Heart left ventricle (tissue), 13 donors: Measurements from ENCODE around the gene PLK5.

Experiments used
- CTCF ChIP-seq, 12 donors: fragments of 200-600 bp; sonication (generic) in 4 of 12; IDR thresholded peaks; one replicate each; pipeline versions ENCODE4 v1.5.0 to v1.8.0; 2018 to 2022; ENCODE audit warnings: antibody characterized with exemption in 12 of 12, mild to moderate bottlenecking in 5 of 12
- POLR2A ChIP-seq, 2 donors: fragments of 450-650 bp; IDR thresholded peaks; one replicate each; pipeline ENCODE4 v1.6.1; 2017; ENCODE audit warnings: antibody characterized with exemption in 2 of 2, mild to moderate bottlenecking in 2 of 2, moderate library complexity in 2 of 2
- donor health status: ischemic (EF 13 %, LVEDD 7.1; RV severe dilation, severe dysfunction).
- donor health status: DM: no; HTN: yes; CAD: no.
- donor health status: DM: no; HTN: no; CAD: no.
- donor health status: ischemic (EF 25% LVEDD 6.9; RV normal size, moderate dysfunction).
- donor health status: ischemic (EF 25% LVEDD 5.7; RV mildly dilated, moderate dysfunction).
- donor health status: ischemic (EF 35%, LVEDD 5.7; RV mildly dilated, moderate dysfunction).
- donor health status: nonischemic (EF 11% LVEDD 7.7; RV severe dilation, severe dysfunction).
- donor health status: DM: yes; HTN: yes; CAD: no.
- donor health status: PGD.
- donor health status: ischemic (EF 29% LVEDD 5.4; RV normal size, mild dysfunction).
- donor health status: nonischemic (EF 23%, LVEDD 6.1; RV moderate dilation, normal function).

- TF ChIP-seq CTCF (IDR thresholded peaks at IDR 0.05) (no peak), POLR2A (IDR thresholded peaks at IDR 0.05) (no peak)
Observed at GRCh38 chr19:1524287-1524971, 552 bp downstream of the PLK5 start.
